Hindlimb muscle (tissue), 1 donor: ENCODE measurements around the gene ZFYVE28. TPM values are rescaled to one million over a fixed set of nuclear protein-coding genes. Genes with fewer than 3 reads are reported as not detected.

Experiments used
- DNase-seq: peaks from one replicate; pipeline ENCODE4 v3.0.0-alpha.2; 2013
- polyA plus RNA-seq: library from polyadenylated mRNA; unstranded; fragments of 120-200 nt; gene quantifications from one replicate; pipeline ENCODE4 v1.2.1, GENCODE V29; 2013; ENCODE audit not compliant: insufficient read length

The ZFYVE28 gene
- polyA plus RNA-seq, 1 donor, result 2.5 TPM

GRCh38 chr4:2411786-2412510 is 6.5 kb downstream of the ZFYVE28 start:
- no peak for DNase-seq

GRCh38 chr4:2409381-2409783 is 9.1 kb downstream of the ZFYVE28 start:
- no peak for DNase-seq

GRCh38 chr4:2408976-2409375 is 9.5 kb downstream of the ZFYVE28 start:
- DNase-seq, result no peak

GRCh38 chr4:2408401-2408958 is 10.0 kb downstream of the ZFYVE28 start:
- DNase-seq, result no peak

- DNase-seq, result no peak
Observed at GRCh38 chr4:2407991-2408342, 10.5 kb downstream of the ZFYVE28 start.

GRCh38 chr4:2406920-2407319 is 11.5 kb downstream of the ZFYVE28 start:
- DNase-seq, result no peak

GRCh38 chr4:2406406-2406805 is 12.0 kb downstream of the ZFYVE28 start:
- DNase-seq, result no peak

- DNase-seq, result no peak
Observed at GRCh38 chr4:2402941-2403340, 15.5 kb downstream of the ZFYVE28 start.

- DNase-seq, result peak; percentile 51
Observed at GRCh38 chr4:2402048-2402842, 16.2 kb downstream of the ZFYVE28 start.

GRCh38 chr4:2401610-2401983 is 16.8 kb downstream of the ZFYVE28 start:
- DNase-seq, result no peak

- no peak for DNase-seq
Observed at GRCh38 chr4:2400841-2401609, 17.4 kb downstream of the ZFYVE28 start.

GRCh38 chr4:2399631-2400190 is 18.7 kb downstream of the ZFYVE28 start:
- DNase-seq, result no peak

- DNase-seq, result no peak
Observed at GRCh38 chr4:2399216-2399615, 19.2 kb downstream of the ZFYVE28 start.

- no peak for DNase-seq
Observed at GRCh38 chr4:2397596-2398379, 20.7 kb downstream of the ZFYVE28 start.

- DNase-seq, result no peak
Observed at GRCh38 chr4:2396781-2397368, 21.6 kb downstream of the ZFYVE28 start.

- DNase-seq, result no peak
Observed at GRCh38 chr4:2395584-2395983, 22.9 kb downstream of the ZFYVE28 start.

- DNase-seq, result no peak
Observed at GRCh38 chr4:2395038-2395437, 23.4 kb downstream of the ZFYVE28 start.

- DNase-seq, result no peak
Observed at GRCh38 chr4:2394528-2394927, 23.9 kb downstream of the ZFYVE28 start.

- peak; percentile 75 for DNase-seq
Observed at GRCh38 chr4:2393353-2394270, 24.8 kb downstream of the ZFYVE28 start.

GRCh38 chr4:2390784-2391421 is 27.5 kb downstream of the ZFYVE28 start:
- DNase-seq, result no peak
